GM23338 (cell line): ENCODE data around the gene GGN. TPM values are rescaled to one million over a fixed set of nuclear protein-coding genes. Genes with fewer than 3 reads are reported as not detected.

Source experiments
- ATAC-seq: fragments of 200-7000 bp; cut with Tn5 transposase; 3 replicates; pipeline ENCODE4 v1.9.1; 2020
- DNase-seq: peaks from one replicate; pipeline ENCODE4 v3.0.0-alpha.2; 2015; ENCODE audit warnings: low spot score
- H2AFZ ChIP-seq: fragments of 200-600 bp; sonication (generic); 2 replicates; pipeline ENCODE4 v1.8.0; 2016; ENCODE audit warnings: antibody characterized with exemption, mild to moderate bottlenecking, moderate library complexity
- H3F3A ChIP-seq: fragments of 200-600 bp; sonication (generic); replicated peaks from 2 replicates; pipeline ENCODE4 v1.8.0; 2017; ENCODE audit warnings: antibody characterized with exemption, mixed run types, low read depth
- H3K27ac ChIP-seq: fragments of 200-600 bp; sonication (generic); 2 replicates; pipeline ENCODE4 v1.6.1; 2016; ENCODE audit warnings: low read depth
- H3K27me3 ChIP-seq: fragments of 200-600 bp; sonication (generic); 2 replicates; pipeline ENCODE4 v1.8.0; 2016; ENCODE audit warnings: mild to moderate bottlenecking, mixed run types, moderate library complexity; ENCODE audit not compliant: insufficient read depth
- H3K36me3 ChIP-seq: fragments of 200-600 bp; sonication (generic); 2 replicates; pipeline ENCODE4 v1.8.0; 2016; ENCODE audit warnings: mild to moderate bottlenecking; ENCODE audit not compliant: insufficient read depth
- H3K4me1 ChIP-seq: fragments of 200-600 bp; sonication (generic); 2 replicates; pipeline ENCODE4 v1.8.0; 2016; ENCODE audit warnings: mild to moderate bottlenecking, moderate library complexity; ENCODE audit not compliant: insufficient read depth
- H3K4me2 ChIP-seq: fragments of 200-600 bp; sonication (generic); 2 replicates; pipeline ENCODE4 v1.7.1; 2017; ENCODE audit warnings: mixed run types
- H3K4me3 ChIP-seq: fragments of 200-600 bp; sonication (generic); 2 replicates; pipeline ENCODE4 v1.6.1; 2016; ENCODE audit warnings: mixed run types
- H3K79me2 ChIP-seq: fragments of 200-600 bp; sonication (generic); replicated peaks from 2 replicates; pipeline ENCODE4 v1.8.0; 2017; ENCODE audit warnings: mild to moderate bottlenecking; ENCODE audit not compliant: insufficient read depth
- H3K9me2 ChIP-seq: fragments of 200-600 bp; sonication (generic); 2 replicates; pipeline ENCODE4 v1.8.0; 2017; ENCODE audit not compliant: insufficient read depth
- H4K20me1 ChIP-seq: fragments of 200-600 bp; sonication (generic); replicated peaks from 2 replicates; pipeline ENCODE4 v1.8.0; 2017; ENCODE audit warnings: mild to moderate bottlenecking; ENCODE audit not compliant: insufficient read depth
- H3K27ac Mint-ChIP-seq: 2 replicates; pipeline ENCODE4 v1.8.0; 2020; ENCODE audit warnings: inconsistent platforms, mild to moderate bottlenecking, moderate library complexity, mixed read lengths
- H3K27me3 Mint-ChIP-seq: 3 replicates; pipeline ENCODE4 v1.8.0; 2022; ENCODE audit warnings: low read depth, mild to moderate bottlenecking, moderate library complexity, mixed read lengths, inconsistent platforms; ENCODE audit not compliant: insufficient read depth, poor library complexity
- H3K36me3 Mint-ChIP-seq: 3 replicates; pipeline ENCODE4 v1.8.0; 2021; ENCODE audit warnings: low read depth, mild to moderate bottlenecking, inconsistent platforms, moderate library complexity, mixed read lengths
- H3K4me1 Mint-ChIP-seq: 3 replicates; pipeline ENCODE4 v1.8.0; 2020; ENCODE audit warnings: mild to moderate bottlenecking, inconsistent platforms, mixed read lengths
- H3K4me3 Mint-ChIP-seq: 3 replicates; pipeline ENCODE4 v1.8.0; 2021; ENCODE audit warnings: moderate library complexity, mild to moderate bottlenecking, inconsistent platforms, mixed read lengths
- H3K9me3 Mint-ChIP-seq: 3 replicates; pipeline ENCODE4 v1.8.0; 2020; ENCODE audit warnings: moderate library complexity, mild to moderate bottlenecking, inconsistent platforms, mixed read lengths
- CREB1 ChIP-seq: fragments of 250-450 bp; sonication (Bioruptor Pico); IDR thresholded peaks from 2 replicates; pipeline ENCODE4 v1.5.0; 2020; ENCODE audit warnings: low read depth, mild to moderate bottlenecking, moderate library complexity
- EZH2 ChIP-seq: fragments of 200-600 bp; sonication (generic); IDR thresholded peaks from one replicate; pipeline ENCODE4 v1.8.0; 2017; ENCODE audit warnings: antibody characterized with exemption, mild to moderate bottlenecking, low read depth; ENCODE audit not compliant: unreplicated experiment
- EZH2phosphoT487 ChIP-seq: fragments of 200-600 bp; sonication (generic); IDR thresholded peaks from one replicate; pipeline ENCODE4 v1.8.1; 2018; ENCODE audit warnings: antibody characterized with exemption; ENCODE audit not compliant: unreplicated experiment
- JUNB ChIP-seq: IDR thresholded peaks from one replicate; pipeline ENCODE4 v1.6.1; 2016; ENCODE audit warnings: antibody characterized with exemption; ENCODE audit not compliant: unreplicated experiment
- NANOG ChIP-seq: IDR thresholded peaks from 2 replicates; pipeline ENCODE4 v1.6.1; 2016; ENCODE audit warnings: antibody characterized with exemption, borderline replicate concordance
- POLR2AphosphoS5 ChIP-seq: IDR thresholded peaks from 2 replicates; pipeline ENCODE4 v1.6.1; 2016; ENCODE audit warnings: antibody characterized with exemption, low read depth
- ZNF114 ChIP-seq: fragments of 250-450 bp; sonication (Bioruptor Pico); IDR thresholded peaks from 2 replicates; pipeline ENCODE4 v1.5.0; 2020; ENCODE audit warnings: mild to moderate bottlenecking, moderate library complexity
- ZNF331 ChIP-seq: fragments of 250-450 bp; sonication (Bioruptor Pico); IDR thresholded peaks from 2 replicates; pipeline ENCODE4 v1.5.0; 2020; ENCODE audit warnings: low read depth, mild to moderate bottlenecking, moderate library complexity
- polyA plus RNA-seq: library from polyadenylated mRNA; unstranded; fragments of >200 nt; fragmentation: Nextera tagmentation; extraction: Ambion mirVana; gene quantifications from 2 replicates; pipeline ENCODE4 v1.2.1, GENCODE V29; 2016
- total RNA-seq: library from RNA; depleted of rRNA; stranded (reverse); fragments of >200 nt; shearing (Covaris generic); gene quantifications from 2 replicates; pipeline ENCODE4 v1.2.3, GENCODE V29; 2014
- TF ChIP-seq, protein P1 (sequence below), 2 experiments: fragments of 200-600 bp in 1 of 2; sonication (generic) in 1 of 2; conservative IDR thresholded peaks; 2 replicates each; pipeline versions ENCODE4 v1.5.1 to v1.6.1; 2016 to 2017; ENCODE audit warnings: antibody characterized with exemption in 2 of 2, low read depth in 2 of 2, mild to moderate bottlenecking in 2 of 2, moderate library complexity in 1 of 2
- TF ChIP-seq, protein P2 (sequence below): IDR thresholded peaks from 2 replicates; pipeline ENCODE4 v1.6.1; 2016; ENCODE audit warnings: antibody characterized with exemption
- TF ChIP-seq, protein P3 (sequence below): fragments of 250-450 bp; sonication (Bioruptor Pico); IDR thresholded peaks from 2 replicates; pipeline ENCODE4 v1.5.0; 2020; ENCODE audit warnings: mild to moderate bottlenecking, moderate library complexity

Gene GGN
- total and polyA plus RNA-seq, 2 experiments from 2014 or later = 0.14 to 1.5 TPM

DNA sequence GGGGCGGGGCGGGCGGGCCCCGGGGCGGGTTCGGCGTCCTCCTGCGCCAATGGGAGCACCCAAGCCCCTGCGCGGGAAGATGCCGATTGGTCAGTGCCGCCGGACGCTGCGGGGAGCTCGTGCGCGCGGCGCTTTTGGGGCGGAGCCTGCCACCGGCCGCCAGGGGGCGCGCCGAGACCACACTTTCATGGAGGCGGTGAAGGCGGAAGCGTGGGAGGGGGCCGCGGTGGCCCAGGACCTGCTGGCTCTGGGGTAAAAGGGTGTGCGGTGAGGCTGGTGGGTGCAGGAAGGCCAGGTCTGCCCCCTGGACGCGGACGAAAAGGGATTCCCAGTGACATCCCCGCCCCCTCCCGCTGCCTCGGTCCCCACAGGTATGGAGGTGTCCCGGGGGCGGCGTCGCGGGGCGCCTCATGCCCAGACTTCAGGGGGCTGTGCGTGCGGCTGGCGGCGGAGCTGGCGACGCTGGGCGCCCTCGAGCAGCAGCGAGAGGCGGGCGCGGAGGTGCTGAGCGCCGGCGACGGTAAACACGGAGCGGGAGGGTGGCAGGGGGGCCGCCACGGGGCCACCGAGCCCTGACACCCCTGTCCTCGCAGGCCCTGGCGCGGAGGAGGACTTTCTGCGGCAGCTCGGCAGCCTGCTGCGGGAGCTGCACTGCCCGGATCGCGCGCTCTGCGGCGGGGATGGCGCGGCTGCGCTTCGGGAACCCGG, 15.3 kb upstream of the GGN start, which contains the start of gene FAM98C:
TSS of gene FAM98C (plus strand) at position 127 of the 708 bp plus-strand sequence. CDS start at position 188, 61 bp downstream.
- Histone ChIP-seq H3K9me2 (no peaks in the 10 kb centered on the region), H3K36me3 (no peaks in the 10 kb centered on the region), H3K4me3 (peak within 1 kb of the TSS; percentile 79), H3F3A (no peaks in the 10 kb centered on the region), H3K4me1 (no peaks in the 10 kb centered on the region), H3K79me2 (no peaks in the 10 kb centered on the region), H3K4me2 (peak within 1 kb of the TSS; percentile 91), H3K27me3 (peaks cover 45% of the 10 kb centered on the region), H4K20me1 (no peaks in the 10 kb centered on the region; the same call in 1 of the 2 replicates), H3K27ac (no peak within 1 kb of the TSS), H2AFZ (peak within 1 kb of the TSS; percentile 91)
- H3K27me3 Mint-ChIP-seq = peaks cover 39% of the 10 kb centered on the region
- no peaks in the 10 kb centered on the region; the same call in 2 of the 3 replicates for H3K36me3 Mint-ChIP-seq
- peak within 1 kb of the TSS; percentile 75 for H3K4me3 Mint-ChIP-seq
- H3K9me3 Mint-ChIP-seq = no peaks in the 10 kb centered on the region; the same call in 2 of the 3 replicates
- ATAC-seq (peak; percentile 91), DNase-seq (peak; percentile 98)
- H3K27ac Mint-ChIP-seq = no peak within 1 kb of the TSS
- TF ChIP-seq CREB1 (peak; percentile 82), EZH2phosphoT487 (no peak), ZNF114 (no peak), POLR2AphosphoS5 (peak; percentile 41; the same call in 1 of the 2 replicates), ZNF331 (CRISPR knock-in tag) (no peak)
- TF ChIP-seq, protein P1, sequence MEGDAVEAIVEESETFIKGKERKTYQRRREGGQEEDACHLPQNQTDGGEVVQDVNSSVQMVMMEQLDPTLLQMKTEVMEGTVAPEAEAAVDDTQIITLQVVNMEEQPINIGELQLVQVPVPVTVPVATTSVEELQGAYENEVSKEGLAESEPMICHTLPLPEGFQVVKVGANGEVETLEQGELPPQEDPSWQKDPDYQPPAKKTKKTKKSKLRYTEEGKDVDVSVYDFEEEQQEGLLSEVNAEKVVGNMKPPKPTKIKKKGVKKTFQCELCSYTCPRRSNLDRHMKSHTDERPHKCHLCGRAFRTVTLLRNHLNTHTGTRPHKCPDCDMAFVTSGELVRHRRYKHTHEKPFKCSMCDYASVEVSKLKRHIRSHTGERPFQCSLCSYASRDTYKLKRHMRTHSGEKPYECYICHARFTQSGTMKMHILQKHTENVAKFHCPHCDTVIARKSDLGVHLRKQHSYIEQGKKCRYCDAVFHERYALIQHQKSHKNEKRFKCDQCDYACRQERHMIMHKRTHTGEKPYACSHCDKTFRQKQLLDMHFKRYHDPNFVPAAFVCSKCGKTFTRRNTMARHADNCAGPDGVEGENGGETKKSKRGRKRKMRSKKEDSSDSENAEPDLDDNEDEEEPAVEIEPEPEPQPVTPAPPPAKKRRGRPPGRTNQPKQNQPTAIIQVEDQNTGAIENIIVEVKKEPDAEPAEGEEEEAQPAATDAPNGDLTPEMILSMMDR (conservative IDR thresholded peaks at IDR 0.05; ENCODE audit: low read depth in 2 of 2) = peak; percentile 74 to 93
- H3K4me1 Mint-ChIP-seq = 0 out of 3 replicates have a peak, but pooled peaks cover 6% of the 10 kb centered on the region

DNA sequence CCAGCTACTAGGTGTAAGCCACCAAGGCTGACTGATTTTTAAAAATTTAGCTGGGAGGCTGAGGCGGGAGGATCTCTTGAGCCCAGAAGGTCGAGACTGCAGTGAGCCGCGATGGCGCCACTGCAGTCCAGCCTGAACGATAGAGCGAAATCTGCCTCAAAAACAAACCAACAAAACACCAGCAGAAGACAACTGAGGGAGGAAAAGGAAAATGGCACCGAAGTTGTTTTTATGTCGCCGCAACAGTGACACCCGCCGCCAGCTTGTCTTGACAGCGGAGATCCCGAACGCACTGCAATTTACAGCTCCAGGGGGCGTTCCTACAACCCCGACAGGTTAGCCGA, 14.8 kb upstream of the GGN start:
- ATAC-seq = no peak
- H3K4me2 ChIP-seq = peak overlapping the region; percentile 73
- TF ChIP-seq ZNF114 = no peak
- TF ChIP-seq, protein P2, sequence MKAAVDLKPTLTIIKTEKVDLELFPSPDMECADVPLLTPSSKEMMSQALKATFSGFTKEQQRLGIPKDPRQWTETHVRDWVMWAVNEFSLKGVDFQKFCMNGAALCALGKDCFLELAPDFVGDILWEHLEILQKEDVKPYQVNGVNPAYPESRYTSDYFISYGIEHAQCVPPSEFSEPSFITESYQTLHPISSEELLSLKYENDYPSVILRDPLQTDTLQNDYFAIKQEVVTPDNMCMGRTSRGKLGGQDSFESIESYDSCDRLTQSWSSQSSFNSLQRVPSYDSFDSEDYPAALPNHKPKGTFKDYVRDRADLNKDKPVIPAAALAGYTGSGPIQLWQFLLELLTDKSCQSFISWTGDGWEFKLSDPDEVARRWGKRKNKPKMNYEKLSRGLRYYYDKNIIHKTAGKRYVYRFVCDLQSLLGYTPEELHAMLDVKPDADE = no peak; the same call in 1 of the 2 replicates
- TF ChIP-seq EZH2 = no peak
- no peak; the same call in 1 of the 2 replicates for TF ChIP-seq POLR2AphosphoS5
- TF ChIP-seq ZNF331 (CRISPR knock-in tag) = no peak
- no peak for TF ChIP-seq JUNB
- no peak for TF ChIP-seq CREB1
- no peak for TF ChIP-seq NANOG
- TF ChIP-seq, protein P3, sequence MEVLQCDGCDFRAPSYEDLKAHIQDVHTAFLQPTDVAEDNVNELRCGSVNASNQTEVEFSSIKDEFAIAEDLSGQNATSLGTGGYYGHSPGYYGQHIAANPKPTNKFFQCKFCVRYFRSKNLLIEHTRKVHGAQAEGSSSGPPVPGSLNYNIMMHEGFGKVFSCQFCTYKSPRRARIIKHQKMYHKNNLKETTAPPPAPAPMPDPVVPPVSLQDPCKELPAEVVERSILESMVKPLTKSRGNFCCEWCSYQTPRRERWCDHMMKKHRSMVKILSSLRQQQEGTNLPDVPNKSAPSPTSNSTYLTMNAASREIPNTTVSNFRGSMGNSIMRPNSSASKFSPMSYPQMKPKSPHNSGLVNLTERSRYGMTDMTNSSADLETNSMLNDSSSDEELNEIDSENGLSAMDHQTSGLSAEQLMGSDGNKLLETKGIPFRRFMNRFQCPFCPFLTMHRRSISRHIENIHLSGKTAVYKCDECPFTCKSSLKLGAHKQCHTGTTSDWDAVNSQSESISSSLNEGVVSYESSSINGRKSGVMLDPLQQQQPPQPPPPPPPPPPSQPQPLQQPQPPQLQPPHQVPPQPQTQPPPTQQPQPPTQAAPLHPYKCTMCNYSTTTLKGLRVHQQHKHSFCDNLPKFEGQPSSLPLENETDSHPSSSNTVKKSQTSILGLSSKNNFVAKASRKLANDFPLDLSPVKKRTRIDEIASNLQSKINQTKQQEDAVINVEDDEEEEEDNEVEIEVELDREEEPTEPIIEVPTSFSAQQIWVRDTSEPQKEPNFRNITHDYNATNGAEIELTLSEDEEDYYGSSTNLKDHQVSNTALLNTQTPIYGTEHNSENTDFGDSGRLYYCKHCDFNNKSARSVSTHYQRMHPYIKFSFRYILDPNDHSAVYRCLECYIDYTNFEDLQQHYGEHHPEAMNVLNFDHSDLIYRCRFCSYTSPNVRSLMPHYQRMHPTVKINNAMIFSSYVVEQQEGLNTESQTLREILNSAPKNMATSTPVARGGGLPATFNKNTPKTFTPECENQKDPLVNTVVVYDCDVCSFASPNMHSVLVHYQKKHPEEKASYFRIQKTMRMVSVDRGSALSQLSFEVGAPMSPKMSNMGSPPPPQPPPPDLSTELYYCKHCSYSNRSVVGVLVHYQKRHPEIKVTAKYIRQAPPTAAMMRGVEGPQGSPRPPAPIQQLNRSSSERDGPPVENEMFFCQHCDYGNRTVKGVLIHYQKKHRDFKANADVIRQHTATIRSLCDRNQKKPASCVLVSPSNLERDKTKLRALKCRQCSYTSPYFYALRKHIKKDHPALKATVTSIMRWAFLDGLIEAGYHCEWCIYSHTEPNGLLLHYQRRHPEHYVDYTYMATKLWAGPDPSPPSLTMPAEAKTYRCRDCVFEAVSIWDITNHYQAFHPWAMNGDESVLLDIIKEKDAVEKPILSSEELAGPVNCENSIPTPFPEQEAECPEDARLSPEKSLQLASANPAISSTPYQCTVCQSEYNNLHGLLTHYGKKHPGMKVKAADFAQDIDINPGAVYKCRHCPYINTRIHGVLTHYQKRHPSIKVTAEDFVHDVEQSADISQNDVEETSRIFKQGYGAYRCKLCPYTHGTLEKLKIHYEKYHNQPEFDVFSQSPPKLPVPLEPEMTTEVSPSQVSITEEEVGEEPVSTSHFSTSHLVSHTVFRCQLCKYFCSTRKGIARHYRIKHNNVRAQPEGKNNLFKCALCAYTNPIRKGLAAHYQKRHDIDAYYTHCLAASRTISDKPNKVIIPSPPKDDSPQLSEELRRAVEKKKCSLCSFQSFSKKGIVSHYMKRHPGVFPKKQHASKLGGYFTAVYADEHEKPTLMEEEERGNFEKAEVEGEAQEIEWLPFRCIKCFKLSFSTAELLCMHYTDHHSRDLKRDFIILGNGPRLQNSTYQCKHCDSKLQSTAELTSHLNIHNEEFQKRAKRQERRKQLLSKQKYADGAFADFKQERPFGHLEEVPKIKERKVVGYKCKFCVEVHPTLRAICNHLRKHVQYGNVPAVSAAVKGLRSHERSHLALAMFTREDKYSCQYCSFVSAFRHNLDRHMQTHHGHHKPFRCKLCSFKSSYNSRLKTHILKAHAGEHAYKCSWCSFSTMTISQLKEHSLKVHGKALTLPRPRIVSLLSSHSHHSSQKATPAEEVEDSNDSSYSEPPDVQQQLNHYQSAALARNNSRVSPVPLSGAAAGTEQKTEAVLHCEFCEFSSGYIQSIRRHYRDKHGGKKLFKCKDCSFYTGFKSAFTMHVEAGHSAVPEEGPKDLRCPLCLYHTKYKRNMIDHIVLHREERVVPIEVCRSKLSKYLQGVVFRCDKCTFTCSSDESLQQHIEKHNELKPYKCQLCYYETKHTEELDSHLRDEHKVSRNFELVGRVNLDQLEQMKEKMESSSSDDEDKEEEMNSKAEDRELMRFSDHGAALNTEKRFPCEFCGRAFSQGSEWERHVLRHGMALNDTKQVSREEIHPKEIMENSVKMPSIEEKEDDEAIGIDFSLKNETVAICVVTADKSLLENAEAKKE = no peak
- TF ChIP-seq EZH2phosphoT487 = no peak

More for the DNA sequence above, 14.8 kb upstream of the GGN start:
- H3K4me3 ChIP-seq = peak overlapping the region; percentile 42
- DNase-seq = no peak
- H2AFZ ChIP-seq = no peak overlapping the region
- H3K27ac Mint-ChIP-seq = no peak overlapping the region
- H3K4me3 Mint-ChIP-seq = peak overlapping the region; percentile 67
- H3K79me2 ChIP-seq = no peaks in the 10 kb centered on the region
- H3K27ac ChIP-seq = no peak overlapping the region
- H3K27me3 ChIP-seq = peaks cover 50% of the 10 kb centered on the region
- no peaks in the 10 kb centered on the region for H3K4me1 ChIP-seq
- no peaks in the 10 kb centered on the region for H3K36me3 ChIP-seq
- peaks cover 41% of the 10 kb centered on the region for H3K27me3 Mint-ChIP-seq
- no peaks in the 10 kb centered on the region for H3K9me2 ChIP-seq
- no peaks in the 10 kb centered on the region; the same call in 2 of the 3 replicates for H3K36me3 Mint-ChIP-seq
- no peaks in the 10 kb centered on the region for H3F3A ChIP-seq
- no peaks in the 10 kb centered on the region; the same call in 1 of the 2 replicates for H4K20me1 ChIP-seq
- H3K9me3 Mint-ChIP-seq = no peaks in the 10 kb centered on the region; the same call in 2 of the 3 replicates
- 0 out of 3 replicates have a peak, but pooled peaks cover 6% of the 10 kb centered on the region for H3K4me1 Mint-ChIP-seq
